Activated naive CD4-positive, alpha-beta T cell treated with anti-CD3 and anti-CD28 coated beads for 36 hours (primary cell): Measurements from ENCODE around the gene FABP3. TPM values are rescaled to one million over a fixed set of nuclear protein-coding genes. Genes with fewer than 3 reads are reported as not detected.
A peak's percentile ranks its signal among the peaks of the same experiment; 100 is the strongest.
"Not testable (repeated sequence)": the region's sequence is repeated elsewhere in the genome, so short reads cannot be mapped to it uniquely, and the experiment has no call there.

Experiments
- CTCF ChIA-PET: fragments of 350-600 bp; sonication (Branson Sonifier 250); formaldehyde crosslinking; loops from one replicate; lab custom pipeline; 2021; ENCODE audit warnings: antibody characterized with exemption; lab: Charles Lee
- DNase-seq: peaks from one replicate; pipeline ENCODE4 v3.0.0-alpha.2; 2020
- H3K27ac Mint-ChIP-seq: one replicate; pipeline ENCODE4 v1.8.0; 2021; ENCODE audit warnings: mild to moderate bottlenecking, mixed read lengths
- H3K27me3 Mint-ChIP-seq: one replicate; pipeline ENCODE4 v1.8.0; 2021; ENCODE audit warnings: low read depth, mixed read lengths
- H3K36me3 Mint-ChIP-seq: one replicate; pipeline ENCODE4 v1.8.0; 2021; ENCODE audit warnings: low read depth, mixed read lengths
- H3K4me1 Mint-ChIP-seq: one replicate; pipeline ENCODE4 v1.8.0; 2021; ENCODE audit warnings: low read depth, mixed read lengths
- H3K4me3 Mint-ChIP-seq: one replicate; pipeline ENCODE4 v1.8.0; 2021; ENCODE audit warnings: mild to moderate bottlenecking, moderate library complexity, mixed read lengths
- H3K9me3 Mint-ChIP-seq: one replicate; pipeline ENCODE4 v1.8.0; 2021; ENCODE audit warnings: mixed read lengths
- intact Hi-C: fragments of 100-400 bp; cut with micrococcal nuclease; formaldehyde crosslinking; loops from one replicate; pipeline ENCODE4 v1.15.1; 2023
- total RNA-seq, 2 experiments: library from RNA; stranded (reverse); gene quantifications; one replicate each; pipeline ENCODE4 v1.2.3, GENCODE V29; 2021

FABP3 gene
- total RNA-seq, 2 experiments from 2014 or later: not detected

GRCh38 chr1:31394584-31395193 lies 21.8 kb upstream of the FABP3 start:
- peak; percentile 90 for DNase-seq
- H3K27me3 Mint-ChIP-seq: no peaks in the 10 kb centered on the region
- H3K4me3 Mint-ChIP-seq: peak overlapping the region; percentile 72
- CTCF ChIA-PET: interaction anchor here (0.6 to 5.9 kb wide), 21 partner anchors 11 to 394 kb away, joined by 3 to 80 read pairs (median 4); partner anchors contain the start of gene FABP3
- no peaks in the 10 kb centered on the region for H3K36me3 Mint-ChIP-seq
- H3K4me1 Mint-ChIP-seq: peaks cover 6% of the 10 kb centered on the region
- H3K9me3 Mint-ChIP-seq: no peaks in the 10 kb centered on the region
- intact Hi-C loops: loop anchor here (1.0 to 2.0 kb wide), 3 partner anchors 28 to 394 kb away; no protein-coding TSS in a partner anchor
- no peak overlapping the region for H3K27ac Mint-ChIP-seq

- no peak overlapping the region for H3K4me3 Mint-ChIP-seq
- intact Hi-C loops: no loop called here
- CTCF ChIA-PET: interaction anchor here (0.8 to 5.9 kb wide), 5 partner anchors 9 to 225 kb away, joined by 3 to 80 read pairs (median 12); partner anchors contain the start of gene FABP3
- no peaks in the 10 kb centered on the region for H3K9me3 Mint-ChIP-seq
- DNase-seq: no peak
- H3K36me3 Mint-ChIP-seq: no peaks in the 10 kb centered on the region
- no peak overlapping the region for H3K27ac Mint-ChIP-seq
- peaks cover 6% of the 10 kb centered on the region for H3K4me1 Mint-ChIP-seq
- H3K27me3 Mint-ChIP-seq: no peaks in the 10 kb centered on the region
Measured at GRCh38 chr1:31393463-31393862, 20.6 kb upstream of the FABP3 start.

GRCh38 chr1:31390071-31390470 lies 17.2 kb upstream of the FABP3 start:
- no peak for DNase-seq
- Mint-ChIP-seq H3K27ac (no peak overlapping the region), H3K4me3 (no peak overlapping the region), H3K27me3 (no peaks in the 10 kb centered on the region), H3K9me3 (no peaks in the 10 kb centered on the region), H3K36me3 (no peaks in the 10 kb centered on the region), H3K4me1 (peaks cover 6% of the 10 kb centered on the region)
- CTCF ChIA-PET: interaction anchor here (1.0 to 1.8 kb wide), 2 partner anchors 31 to 159 kb away, joined by 3 to 6 read pairs; no protein-coding TSS in a partner anchor
- intact Hi-C loops: no loop called here

GRCh38 chr1:31389616-31390015 lies 16.7 kb upstream of the FABP3 start:
- no peaks in the 10 kb centered on the region for H3K36me3 Mint-ChIP-seq
- peaks cover 5% of the 10 kb centered on the region for H3K4me1 Mint-ChIP-seq
- intact Hi-C loops: no loop called here
- no peaks in the 10 kb centered on the region for H3K9me3 Mint-ChIP-seq
- CTCF ChIA-PET: interaction anchor here (1.0 to 1.8 kb wide), 2 partner anchors 31 to 159 kb away, joined by 3 to 6 read pairs; no protein-coding TSS in a partner anchor
- H3K27ac Mint-ChIP-seq: no peak overlapping the region
- no peak overlapping the region for H3K4me3 Mint-ChIP-seq
- H3K27me3 Mint-ChIP-seq: no peaks in the 10 kb centered on the region
- no peak for DNase-seq

- CTCF ChIA-PET: no interaction called here
- Mint-ChIP-seq H3K36me3 (no peaks in the 10 kb centered on the region), H3K27me3 (peaks cover 8% of the 10 kb centered on the region), H3K4me1 (no peaks in the 10 kb centered on the region), H3K27ac (no peak overlapping the region), H3K4me3 (no peak overlapping the region), H3K9me3 (no peaks in the 10 kb centered on the region)
- DNase-seq: no peak
- intact Hi-C loops: no loop called here
Measured at GRCh38 chr1:31387612-31388011, 14.7 kb upstream of the FABP3 start.

GRCh38 chr1:31386576-31387243 lies 13.8 kb upstream of the FABP3 start:
- intact Hi-C loops, CTCF ChIA-PET, DNase-seq, H3K4me3 Mint-ChIP-seq, H3K36me3 Mint-ChIP-seq, H3K9me3 Mint-ChIP-seq, H3K27ac Mint-ChIP-seq, H3K4me1 Mint-ChIP-seq: not testable (repeated sequence)
- peaks cover 12% of the 10 kb centered on the region for H3K27me3 Mint-ChIP-seq

- H3K27ac Mint-ChIP-seq: no peak overlapping the region
- no peaks in the 10 kb centered on the region for H3K9me3 Mint-ChIP-seq
- CTCF ChIA-PET: interaction anchor here (0.6 to 2.6 kb wide), 3 partner anchors 9 to 105 kb away, joined by 3 to 12 read pairs (median 4); no protein-coding TSS in a partner anchor
- DNase-seq: no peak
- intact Hi-C loops: no loop called here
- H3K4me1 Mint-ChIP-seq: no peaks in the 10 kb centered on the region
- no peaks in the 10 kb centered on the region for H3K36me3 Mint-ChIP-seq
- H3K27me3 Mint-ChIP-seq: peaks cover 15% of the 10 kb centered on the region
- no peak overlapping the region for H3K4me3 Mint-ChIP-seq
Measured at GRCh38 chr1:31383967-31384366, 11.1 kb upstream of the FABP3 start.

- Mint-ChIP-seq H3K27me3 (peaks cover 15% of the 10 kb centered on the region), H3K27ac (no peak overlapping the region), H3K36me3 (no peaks in the 10 kb centered on the region), H3K4me3 (no peak overlapping the region), H3K9me3 (no peaks in the 10 kb centered on the region), H3K4me1 (no peaks in the 10 kb centered on the region)
- CTCF ChIA-PET: interaction anchor here (1.0 kb wide), 1 partner anchor 14 kb away, joined by 3 read pairs; no protein-coding TSS in a partner anchor
- DNase-seq: no peak
- intact Hi-C loops: no loop called here
Measured at GRCh38 chr1:31382379-31382989, 9.6 kb upstream of the FABP3 start.

- H3K36me3 Mint-ChIP-seq: no peaks in the 10 kb centered on the region
- intact Hi-C loops: no loop called here
- H3K4me1 Mint-ChIP-seq: no peaks in the 10 kb centered on the region
- CTCF ChIA-PET: no interaction called here
- no peak for DNase-seq
- no peaks in the 10 kb centered on the region for H3K9me3 Mint-ChIP-seq
- H3K27me3 Mint-ChIP-seq: peaks cover 15% of the 10 kb centered on the region
- H3K4me3 Mint-ChIP-seq: no peak overlapping the region
- H3K27ac Mint-ChIP-seq: no peak overlapping the region
Measured at GRCh38 chr1:31381394-31382294, 8.8 kb upstream of the FABP3 start.

- Mint-ChIP-seq H3K4me1 (no peaks in the 10 kb centered on the region), H3K4me3 (no peak overlapping the region), H3K36me3 (no peaks in the 10 kb centered on the region), H3K9me3 (no peaks in the 10 kb centered on the region), H3K27me3 (peaks cover 15% of the 10 kb centered on the region), H3K27ac (no peak overlapping the region)
- intact Hi-C loops: no loop called here
- CTCF ChIA-PET: interaction anchor here (0.5 kb wide), 1 partner anchor 42 kb away, joined by 3 read pairs; no protein-coding TSS in a partner anchor
- DNase-seq: no peak
Measured at GRCh38 chr1:31380181-31380580, 7.3 kb upstream of the FABP3 start.

- no peak overlapping the region for H3K27ac Mint-ChIP-seq
- DNase-seq: no peak
- H3K4me1 Mint-ChIP-seq: peaks cover 7% of the 10 kb centered on the region
- CTCF ChIA-PET: no interaction called here
- no peak overlapping the region for H3K4me3 Mint-ChIP-seq
- H3K27me3 Mint-ChIP-seq: peaks cover 7% of the 10 kb centered on the region
- intact Hi-C loops: no loop called here
- no peaks in the 10 kb centered on the region for H3K36me3 Mint-ChIP-seq
- no peaks in the 10 kb centered on the region for H3K9me3 Mint-ChIP-seq
Measured at GRCh38 chr1:31378001-31378400, 5.1 kb upstream of the FABP3 start.
